ENCODE data around the gene CNTN6.

GRCh38 chr3:1232276-1232675, 139.5 kb downstream of the CNTN6 start:
- TF ChIP-seq CTCF (IDR thresholded peaks at IDR 0.05; ENCODE audit: low read depth, low read length, poor library complexity, severe bottlenecking) (no peak), EZH2phosphoT487 (IDR thresholded peaks at IDR 0.05; ENCODE audit: borderline replicate concordance, low read length) (no peak)
